Measurements from ENCODE around the gene OR51B4. TPM values are rescaled to one million over a fixed set of nuclear protein-coding genes. Genes with fewer than 3 reads are reported as not detected.

The OR51B4 gene
- total and polyA plus RNA-seq, 7 experiments from 2014 or later = not detected

DNA sequence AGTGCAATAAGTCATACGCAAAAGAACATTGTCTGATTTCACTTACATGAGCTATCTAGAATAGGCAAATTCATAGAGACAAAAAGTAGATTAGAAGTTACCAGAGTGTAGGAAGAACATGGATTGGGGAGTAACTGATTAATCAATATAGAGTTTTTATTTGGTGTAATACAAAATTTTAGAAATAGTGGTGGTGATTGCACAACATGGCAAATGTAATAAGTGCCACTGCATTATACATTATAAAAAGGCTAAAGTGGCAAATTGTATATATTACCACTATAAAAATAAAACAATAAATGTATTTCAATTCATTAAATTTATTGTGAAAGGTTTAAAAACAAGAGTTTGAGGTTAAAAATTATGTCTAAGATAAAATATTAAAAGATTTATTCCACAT lies 8.7 kb upstream of the OR51B4 start:
- Mint-ChIP-seq H3K27ac (no peak overlapping the region), H3K4me3 (no peak overlapping the region), H3K36me3 (no peaks in the 10 kb centered on the region), H3K4me1 (no peaks in the 10 kb centered on the region), H3K27me3 (peaks cover 0 to 11% (median 8%) of the 10 kb centered on the region in 5 donors), H3K9me3 (peaks cover 0 to 6% (median 0%) of the 10 kb centered on the region in 11 donors)
- Histone ChIP-seq H3K27ac (ENCODE audit: low read depth, low read length) (no peak overlapping the region), H3K9me3 (ENCODE audit: control insufficient read depth in 2 of 3, low read length in 3 of 3) (no peaks in the 10 kb centered on the region), H3K4me3 (ENCODE audit: low read length) (no peak overlapping the region), H3K27me3 (ENCODE audit: control insufficient read depth in 2 of 2, insufficient read depth in 2 of 2, low read length in 2 of 2) (no peaks in the 10 kb centered on the region), H3K4me1 (ENCODE audit: control insufficient read depth in 2 of 2, insufficient read depth in 2 of 2, low read length in 2 of 2) (no peaks in the 10 kb centered on the region), H3K36me3 (ENCODE audit: control insufficient read depth in 2 of 3, insufficient read depth in 3 of 3, low read length in 3 of 3) (no peaks in the 10 kb centered on the region)
- intact Hi-C loops (cut with micrococcal nuclease) = no loop called here
- ChIA-PET CTCF (no interaction called here), POLR2A (no interaction called here)
- ATAC-seq (no peak), DNase-seq (no peak)

DNA sequence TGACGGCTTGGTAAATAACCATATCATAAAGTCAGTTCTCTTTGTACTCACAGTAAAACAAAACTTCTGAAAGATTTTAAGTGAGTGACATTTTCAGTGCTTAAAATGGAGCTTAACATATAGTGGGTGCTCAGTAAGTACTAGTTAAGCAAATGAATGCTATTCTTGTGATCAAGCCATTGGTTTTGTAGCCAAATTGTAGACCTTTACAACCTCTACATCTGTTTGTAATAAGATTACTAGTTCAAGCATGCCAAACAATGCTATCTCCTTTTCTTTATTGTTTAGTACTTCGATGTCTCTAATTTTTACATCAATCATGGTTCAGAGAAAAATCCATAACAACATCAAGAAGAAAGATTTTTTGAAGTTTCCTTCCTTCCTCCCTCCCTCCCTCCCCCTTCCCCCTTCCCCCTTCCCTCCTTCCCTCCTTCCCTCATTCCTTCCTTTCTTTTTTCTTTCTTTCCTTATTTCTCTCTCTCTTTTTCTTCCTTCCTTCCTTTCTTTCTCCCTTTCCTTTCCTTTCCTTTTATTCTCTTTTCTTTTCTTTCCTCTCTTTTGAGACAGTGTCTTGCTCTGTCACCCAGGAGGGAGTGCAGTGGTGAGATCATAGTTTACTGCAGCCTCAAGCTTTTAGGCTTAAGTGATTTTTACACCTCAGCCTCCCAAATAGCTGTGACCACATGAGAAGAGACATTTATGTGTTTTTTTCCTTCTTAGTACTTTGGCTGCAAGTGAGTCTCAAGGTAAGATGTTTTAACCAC lies 5.7 kb upstream of the OR51B4 start:
- CTCF ChIA-PET = interaction anchor here (0.7 kb wide), 1 partner anchor 26 kb away, joined by 3 read pairs; no protein-coding TSS in a partner anchor
- H3K4me1 ChIP-seq (ENCODE audit: control insufficient read depth in 2 of 2, insufficient read depth in 2 of 2, low read length in 2 of 2) = no peaks in the 10 kb centered on the region
- intact Hi-C loops (cut with micrococcal nuclease) = no loop called here
- H3K27ac Mint-ChIP-seq = no peak overlapping the region
- no peak for DNase-seq
- no peaks in the 10 kb centered on the region for H3K36me3 Mint-ChIP-seq
- no peak overlapping the region for H3K4me3 Mint-ChIP-seq
- H3K4me1 Mint-ChIP-seq = no peaks in the 10 kb centered on the region
- no peak for ATAC-seq
- peaks cover 0 to 18% (median 8%) of the 10 kb centered on the region in 5 donors for H3K27me3 Mint-ChIP-seq
- no peak overlapping the region for H3K4me3 ChIP-seq (ENCODE audit: low read length)
- H3K9me3 Mint-ChIP-seq = no peaks in the 10 kb centered on the region
- no peaks in the 10 kb centered on the region for H3K27me3 ChIP-seq (ENCODE audit: control insufficient read depth in 2 of 2, insufficient read depth in 2 of 2, low read length in 2 of 2)
- H3K36me3 ChIP-seq (ENCODE audit: control insufficient read depth in 2 of 3, insufficient read depth in 3 of 3, low read length in 3 of 3) = no peaks in the 10 kb centered on the region
- H3K27ac ChIP-seq (ENCODE audit: low read depth, low read length) = no peak overlapping the region
- POLR2A ChIA-PET = no interaction called here
- no peaks in the 10 kb centered on the region for H3K9me3 ChIP-seq (ENCODE audit: control insufficient read depth in 2 of 3, low read length in 3 of 3)

DNA sequence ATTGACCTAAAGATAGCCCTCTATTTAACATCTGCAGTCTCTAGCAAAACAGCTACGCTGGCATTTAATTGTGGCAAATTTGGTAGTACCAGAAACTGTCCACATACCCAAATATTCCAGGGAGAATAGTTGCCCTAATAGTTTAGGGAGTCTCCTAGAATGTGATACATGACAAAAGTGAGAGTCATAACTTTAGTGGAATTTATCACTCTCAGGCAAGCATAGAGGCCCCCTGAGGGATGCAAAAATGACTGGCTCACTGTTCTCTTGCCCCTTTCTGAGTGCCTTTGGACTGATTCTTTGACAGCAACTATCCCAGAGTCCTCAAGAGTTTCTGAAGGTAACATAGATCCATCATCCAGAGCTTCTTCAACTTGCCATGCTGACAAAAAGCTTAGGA lies 2.3 kb upstream of the OR51B4 start:
- H3K4me1 ChIP-seq (ENCODE audit: control insufficient read depth in 2 of 2, insufficient read depth in 2 of 2, low read length in 2 of 2) = no peaks in the 10 kb centered on the region
- POLR2A ChIA-PET = no interaction called here
- no peaks in the 10 kb centered on the region for H3K9me3 ChIP-seq (ENCODE audit: control insufficient read depth in 2 of 3, low read length in 3 of 3)
- H3K4me3 ChIP-seq (ENCODE audit: low read length) = no peak overlapping the region
- DNase-seq (no peak), ATAC-seq (no peak)
- Mint-ChIP-seq H3K4me1 (peaks cover 0 to 2% (median 0%) of the 10 kb centered on the region in 7 donors), H3K9me3 (no peaks in the 10 kb centered on the region), H3K27ac (no peak overlapping the region), H3K27me3 (peaks cover 0 to 19% (median 6%) of the 10 kb centered on the region in 5 donors), H3K36me3 (no peaks in the 10 kb centered on the region), H3K4me3 (no peak overlapping the region)
- no peaks in the 10 kb centered on the region for H3K36me3 ChIP-seq (ENCODE audit: control insufficient read depth in 2 of 3, insufficient read depth in 3 of 3, low read length in 3 of 3)
- H3K27ac ChIP-seq (ENCODE audit: low read depth, low read length) = no peak overlapping the region
- no peaks in the 10 kb centered on the region for H3K27me3 ChIP-seq (ENCODE audit: control insufficient read depth in 2 of 2, insufficient read depth in 2 of 2, low read length in 2 of 2)
- CTCF ChIA-PET = no interaction called here
- intact Hi-C loops (cut with micrococcal nuclease) = no loop called here

DNA sequence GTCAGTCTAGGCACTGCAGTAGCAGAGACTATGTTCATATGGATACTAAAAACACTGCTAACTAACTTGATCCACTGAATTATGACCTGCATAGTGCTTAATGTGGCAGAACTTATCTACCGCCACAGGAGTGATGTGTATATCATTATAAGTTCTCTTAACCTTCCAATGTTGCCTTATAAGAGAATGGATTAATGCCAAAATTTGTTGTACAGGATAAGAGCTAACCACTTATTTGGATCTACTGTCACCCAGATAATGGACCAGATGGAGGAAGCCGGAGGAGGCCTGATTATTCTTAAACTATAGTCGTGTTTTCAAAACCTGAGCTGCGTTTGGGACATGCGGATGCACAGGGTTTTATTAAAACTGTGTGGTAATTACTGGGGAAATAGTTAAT lies 1.9 kb upstream of the OR51B4 start:
- Mint-ChIP-seq H3K27ac (no peak overlapping the region), H3K4me1 (peaks cover 0 to 2% (median 0%) of the 10 kb centered on the region in 7 donors), H3K27me3 (peaks cover 0 to 19% (median 6%) of the 10 kb centered on the region in 5 donors), H3K36me3 (no peaks in the 10 kb centered on the region), H3K9me3 (no peaks in the 10 kb centered on the region), H3K4me3 (no peak overlapping the region)
- POLR2A ChIA-PET = no interaction called here
- ATAC-seq (no peak), DNase-seq (no peak)
- Histone ChIP-seq H3K27ac (ENCODE audit: low read depth, low read length) (no peak overlapping the region), H3K36me3 (ENCODE audit: control insufficient read depth in 2 of 3, insufficient read depth in 3 of 3, low read length in 3 of 3) (no peaks in the 10 kb centered on the region), H3K9me3 (ENCODE audit: control insufficient read depth in 2 of 3, low read length in 3 of 3) (no peaks in the 10 kb centered on the region), H3K4me3 (ENCODE audit: low read length) (no peak overlapping the region), H3K4me1 (ENCODE audit: control insufficient read depth in 2 of 2, insufficient read depth in 2 of 2, low read length in 2 of 2) (no peaks in the 10 kb centered on the region), H3K27me3 (ENCODE audit: control insufficient read depth in 2 of 2, insufficient read depth in 2 of 2, low read length in 2 of 2) (no peaks in the 10 kb centered on the region)
- CTCF ChIA-PET = no interaction called here
- intact Hi-C loops (cut with micrococcal nuclease) = no loop called here

DNA sequence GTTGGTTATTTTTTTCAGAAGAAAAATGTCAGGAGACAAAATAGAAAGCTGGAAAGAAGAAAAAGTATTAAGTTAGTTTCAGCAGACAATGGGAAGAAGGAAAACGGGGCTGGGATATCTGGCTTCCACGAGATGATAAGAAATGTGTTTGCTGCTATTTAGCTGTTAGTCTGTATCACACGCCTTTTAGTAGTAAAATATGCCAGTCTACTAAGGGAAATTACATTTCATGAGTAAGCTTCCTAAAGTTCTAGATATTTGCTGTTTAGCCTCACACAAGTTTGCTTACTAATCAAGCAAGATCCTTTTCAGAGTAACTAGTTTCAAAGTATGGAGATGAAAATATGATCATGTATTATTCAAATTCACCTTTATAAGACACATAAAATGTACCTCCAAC lies 1.5 kb downstream of the OR51B4 start:
- ATAC-seq (no peak), DNase-seq (no peak)
- Histone ChIP-seq H3K36me3 (ENCODE audit: control insufficient read depth in 2 of 3, insufficient read depth in 3 of 3, low read length in 3 of 3) (no peaks in the 10 kb centered on the region), H3K9me3 (ENCODE audit: control insufficient read depth in 2 of 3, low read length in 3 of 3) (no peaks in the 10 kb centered on the region), H3K4me1 (ENCODE audit: control insufficient read depth in 2 of 2, insufficient read depth in 2 of 2, low read length in 2 of 2) (no peaks in the 10 kb centered on the region), H3K27ac (ENCODE audit: low read depth, low read length) (no peak overlapping the region), H3K27me3 (ENCODE audit: control insufficient read depth in 2 of 2, insufficient read depth in 2 of 2, low read length in 2 of 2) (no peaks in the 10 kb centered on the region), H3K4me3 (ENCODE audit: low read length) (no peak overlapping the region)
- intact Hi-C loops (cut with micrococcal nuclease) = no loop called here
- Mint-ChIP-seq H3K27me3 (peaks cover 2 to 19% (median 14%) of the 10 kb centered on the region in 5 donors), H3K36me3 (no peaks in the 10 kb centered on the region), H3K4me3 (no peak overlapping the region), H3K27ac (no peak overlapping the region), H3K9me3 (no peaks in the 10 kb centered on the region), H3K4me1 (peaks cover 0 to 2% (median 0%) of the 10 kb centered on the region in 7 donors)
- ChIA-PET POLR2A (no interaction called here), CTCF (interaction anchor here (0.8 kb wide), 1 partner anchor 9 kb away, joined by 3 read pairs; no protein-coding TSS in a partner anchor)

DNA sequence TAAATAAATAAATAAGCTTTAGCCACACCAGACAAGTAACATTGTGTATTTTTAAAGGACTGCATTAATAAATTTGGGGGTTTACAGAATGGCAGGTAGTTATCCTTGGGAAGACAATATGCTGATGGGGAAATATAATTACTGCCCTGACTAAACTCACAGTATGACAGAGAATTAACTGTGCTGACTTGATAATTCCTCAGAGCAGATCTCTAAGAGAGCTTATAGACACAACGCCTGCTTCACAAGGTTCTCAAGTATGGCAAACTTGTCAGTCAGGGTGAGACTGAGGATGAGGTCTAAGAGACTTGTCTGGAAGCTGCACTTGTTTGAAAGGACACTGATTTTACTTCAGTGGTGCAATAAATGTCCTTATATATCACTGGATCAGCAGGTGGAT lies 3.3 kb downstream of the OR51B4 start:
- H3K27me3 ChIP-seq (ENCODE audit: control insufficient read depth in 2 of 2, insufficient read depth in 2 of 2, low read length in 2 of 2) = no peaks in the 10 kb centered on the region
- Mint-ChIP-seq H3K27me3 (peaks cover 2 to 19% (median 10%) of the 10 kb centered on the region in 5 donors), H3K36me3 (no peaks in the 10 kb centered on the region), H3K27ac (no peak overlapping the region), H3K9me3 (no peaks in the 10 kb centered on the region), H3K4me1 (peaks cover 0 to 2% (median 0%) of the 10 kb centered on the region in 7 donors), H3K4me3 (no peak overlapping the region)
- no peaks in the 10 kb centered on the region for H3K9me3 ChIP-seq (ENCODE audit: control insufficient read depth in 2 of 3, low read length in 3 of 3)
- POLR2A ChIA-PET = no interaction called here
- H3K4me3 ChIP-seq (ENCODE audit: low read length) = no peak overlapping the region
- CTCF ChIA-PET = no interaction called here
- no peaks in the 10 kb centered on the region for H3K36me3 ChIP-seq (ENCODE audit: control insufficient read depth in 2 of 3, insufficient read depth in 3 of 3, low read length in 3 of 3)
- no peak for DNase-seq
- no peak for ATAC-seq
- H3K4me1 ChIP-seq (ENCODE audit: control insufficient read depth in 2 of 2, insufficient read depth in 2 of 2, low read length in 2 of 2) = no peaks in the 10 kb centered on the region
- no peak overlapping the region for H3K27ac ChIP-seq (ENCODE audit: low read depth, low read length)
- intact Hi-C loops (cut with micrococcal nuclease) = loop anchor here in 1 of 2 donors (10.0 kb wide), 1 partner anchor 1114 kb away; no protein-coding TSS in a partner anchor

Measured in naive thymus-derived CD4-positive, alpha-beta T cell (primary cell).